ENCODE measurements around the gene OR4F15.

GRCh38 chr15:101801048-101801447 lies 11.0 kb upstream of the OR4F15 start:
- TF ChIP-seq POLR2A (IDR thresholded peaks at IDR 0.05) (no peak), CTCF (IDR thresholded peaks at IDR 0.05) (no peak)
